AG08395 (cell line): Measurements from ENCODE around the gene FKBP8.
"Not testable (repeated sequence)": the region's sequence is repeated elsewhere in the genome, so short reads cannot be mapped to it uniquely, and the experiment has no call there.

Experiments used
- DNase-seq: peaks from one replicate; pipeline ENCODE4 v3.0.0; 2012; ENCODE audit warnings: mixed read lengths, low spot score

FKBP8 gene

DNA sequence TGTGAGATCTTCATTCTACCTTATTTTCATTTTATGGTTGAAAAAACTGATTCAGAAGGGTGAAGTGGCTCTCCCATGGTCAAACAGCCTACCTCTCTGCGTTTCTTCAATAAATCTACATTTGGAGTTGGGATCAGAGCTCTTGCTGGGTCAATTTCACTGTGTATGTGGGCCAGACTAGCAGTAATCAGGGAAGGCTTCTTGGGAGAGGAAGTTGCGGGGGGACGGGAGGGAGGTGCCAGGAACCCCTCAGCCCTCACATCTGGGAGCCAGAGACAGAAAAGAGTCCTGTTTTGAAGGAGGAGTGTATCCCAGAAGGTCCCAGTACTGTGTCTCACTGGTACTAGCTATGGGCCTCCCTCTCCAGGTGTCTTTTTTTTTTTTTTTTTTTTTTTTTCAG, 15.2 kb upstream of the FKBP8 start:
- DNase-seq, result no peak

DNA sequence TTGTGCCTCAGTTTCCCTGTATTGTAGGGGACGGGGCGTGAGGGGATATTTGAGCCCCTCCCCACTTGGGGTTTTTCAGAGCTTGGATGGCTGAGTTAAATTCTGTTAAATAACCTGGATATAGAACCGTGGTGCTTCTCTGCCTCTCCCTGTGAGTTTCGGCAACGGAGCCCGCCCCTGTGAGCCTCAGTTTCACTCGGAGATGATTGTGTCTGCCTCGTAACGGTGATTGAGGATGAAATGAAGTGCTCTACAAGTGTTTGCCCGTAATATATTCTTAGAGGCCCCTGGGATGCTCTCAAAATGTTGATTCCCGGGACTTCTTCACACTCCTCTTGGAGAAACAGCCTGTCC, 14.8 kb upstream of the FKBP8 start:
- no peak for DNase-seq

DNA sequence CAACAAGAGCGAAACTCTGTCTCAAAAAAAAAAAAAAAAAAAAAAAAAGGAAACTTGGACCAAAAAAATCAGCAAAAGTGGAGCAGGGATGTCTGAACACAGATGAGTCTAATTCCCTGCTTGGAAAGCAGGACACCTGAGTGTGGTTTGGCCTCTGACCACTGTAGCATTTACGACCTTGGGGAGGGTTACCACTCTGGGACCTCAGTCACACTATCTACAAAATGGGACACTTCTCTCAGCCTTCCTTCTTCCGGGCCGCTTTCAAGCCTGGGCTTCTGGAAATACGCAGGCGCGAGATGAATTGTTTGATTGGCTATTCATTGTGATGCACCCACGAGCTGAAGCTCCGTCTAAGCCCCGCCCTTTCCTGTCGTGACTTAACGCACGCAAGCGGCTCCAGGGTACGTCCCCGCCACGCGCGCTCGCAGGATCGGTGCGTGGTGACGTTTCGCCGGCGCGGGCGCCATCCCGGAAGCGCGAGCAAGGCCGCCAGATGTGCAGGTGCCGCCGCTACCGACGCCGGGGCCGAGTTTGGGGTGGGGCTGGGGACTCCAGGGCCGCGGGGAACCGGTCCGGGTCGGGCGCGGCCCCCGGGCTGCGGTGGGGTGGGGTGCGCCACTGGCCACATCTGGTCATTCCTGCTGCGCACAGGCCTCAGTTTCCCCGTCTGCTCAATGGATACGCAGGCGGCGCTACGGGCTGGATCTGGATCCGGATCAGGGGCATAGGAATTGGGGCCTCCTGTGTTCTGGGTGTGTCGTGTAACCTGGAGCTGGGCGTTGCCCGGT, 14.2 kb upstream of the FKBP8 start, which contains the start of gene KXD1:
Gene KXD1 (plus strand): TSS at position 460 of the 791 bp plus-strand sequence. CDS start 4,187 bp downstream, outside the sequence.
- peak; percentile 99 for DNase-seq

DNA sequence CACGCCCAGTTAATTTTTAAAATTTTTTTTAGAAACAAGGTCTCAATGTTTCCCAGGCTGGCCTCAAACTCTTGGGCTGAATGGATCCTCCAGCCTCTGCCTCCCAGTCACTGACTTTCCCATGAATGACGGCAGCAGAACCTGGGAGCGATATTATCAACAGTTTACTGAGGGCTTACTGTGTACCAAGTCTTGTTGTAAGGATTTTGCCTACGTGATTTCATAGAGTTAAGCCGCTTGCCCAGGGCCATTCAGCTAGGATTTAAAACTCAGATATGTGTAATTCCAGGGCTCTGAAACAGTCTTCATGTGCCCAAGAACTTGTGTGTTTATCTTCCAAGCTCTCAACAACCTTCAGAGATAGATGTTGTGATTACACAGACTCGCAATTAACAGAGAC, 8.3 kb upstream of the FKBP8 start:
- no peak for DNase-seq

DNA sequence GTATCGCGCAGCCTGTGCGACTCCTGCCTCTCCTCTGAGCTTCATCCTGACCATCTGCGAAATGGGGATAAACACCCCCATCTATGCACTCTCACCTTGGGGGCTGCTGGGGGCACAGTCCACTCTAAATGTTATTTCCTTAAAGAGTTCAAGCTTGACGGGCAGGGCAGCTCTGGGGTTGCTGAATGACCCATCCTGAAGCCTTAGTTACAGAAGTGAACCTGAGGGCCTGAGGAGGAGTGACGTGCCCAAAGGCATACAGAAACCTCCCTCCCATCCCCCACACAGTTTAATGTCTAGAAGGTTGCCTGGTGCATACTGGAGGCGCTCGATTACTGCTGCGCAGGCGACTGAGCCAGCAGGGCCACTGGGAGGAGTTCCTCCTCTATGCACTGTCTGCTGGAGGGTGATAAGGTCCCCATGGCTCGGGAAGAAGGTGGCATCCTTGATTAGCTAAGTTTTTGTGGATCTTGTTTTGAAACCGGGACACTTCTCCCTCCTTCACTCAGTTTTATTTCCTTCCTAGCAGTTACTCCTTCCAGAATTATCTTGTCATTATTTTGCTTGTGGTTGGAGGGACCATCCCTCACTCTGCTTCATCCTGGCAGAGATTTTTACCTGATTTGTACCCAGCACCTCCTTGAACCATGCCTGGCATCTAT, 572 bp upstream of the FKBP8 start:
- DNase-seq, result peak; percentile 68

DNA sequence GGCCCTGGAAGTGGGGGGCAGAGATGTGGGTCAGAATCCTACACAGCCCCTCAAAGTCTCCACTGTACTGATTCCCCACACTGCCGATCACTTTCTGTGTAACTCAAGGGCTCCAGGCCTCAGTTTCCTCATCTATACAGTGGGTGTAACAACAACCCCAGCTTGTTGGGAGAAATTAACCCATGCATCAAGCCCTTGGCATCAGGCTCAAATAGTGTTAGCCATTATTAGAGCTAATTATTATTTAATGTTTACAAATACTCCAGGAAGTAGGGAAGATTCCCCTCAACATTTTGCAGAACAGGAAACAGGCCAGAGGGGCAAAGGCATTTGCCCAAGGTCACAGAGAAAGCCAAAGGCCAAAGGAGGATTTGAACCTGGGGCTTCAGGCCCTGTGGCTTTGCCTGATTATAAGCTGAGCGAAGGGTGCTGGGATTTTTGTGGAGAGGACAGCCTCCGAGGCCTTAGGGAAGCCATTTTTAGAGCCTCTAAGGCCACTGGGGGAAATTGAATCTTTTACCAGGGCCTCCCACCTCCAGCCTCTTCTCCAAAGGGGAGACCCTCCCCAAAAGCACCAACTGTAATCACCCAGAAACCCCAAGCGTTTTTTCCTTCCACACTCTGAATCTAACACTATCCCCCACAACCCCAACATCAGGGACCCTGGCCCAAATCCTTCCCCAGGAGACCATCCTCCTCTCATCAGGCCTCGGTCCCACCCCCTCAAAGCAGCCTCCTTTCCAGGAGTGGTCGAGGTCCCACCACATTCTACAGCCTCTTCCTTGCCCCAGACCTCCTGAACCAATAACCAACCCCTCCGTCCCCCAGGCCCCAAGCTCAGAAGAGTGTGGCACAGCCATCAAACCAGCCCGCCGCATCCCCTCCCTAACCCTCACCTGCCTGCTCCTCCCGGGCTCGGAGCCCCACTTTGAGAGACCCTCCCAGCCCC, 1.1 kb downstream of the FKBP8 start:
- no peak for DNase-seq

DNA sequence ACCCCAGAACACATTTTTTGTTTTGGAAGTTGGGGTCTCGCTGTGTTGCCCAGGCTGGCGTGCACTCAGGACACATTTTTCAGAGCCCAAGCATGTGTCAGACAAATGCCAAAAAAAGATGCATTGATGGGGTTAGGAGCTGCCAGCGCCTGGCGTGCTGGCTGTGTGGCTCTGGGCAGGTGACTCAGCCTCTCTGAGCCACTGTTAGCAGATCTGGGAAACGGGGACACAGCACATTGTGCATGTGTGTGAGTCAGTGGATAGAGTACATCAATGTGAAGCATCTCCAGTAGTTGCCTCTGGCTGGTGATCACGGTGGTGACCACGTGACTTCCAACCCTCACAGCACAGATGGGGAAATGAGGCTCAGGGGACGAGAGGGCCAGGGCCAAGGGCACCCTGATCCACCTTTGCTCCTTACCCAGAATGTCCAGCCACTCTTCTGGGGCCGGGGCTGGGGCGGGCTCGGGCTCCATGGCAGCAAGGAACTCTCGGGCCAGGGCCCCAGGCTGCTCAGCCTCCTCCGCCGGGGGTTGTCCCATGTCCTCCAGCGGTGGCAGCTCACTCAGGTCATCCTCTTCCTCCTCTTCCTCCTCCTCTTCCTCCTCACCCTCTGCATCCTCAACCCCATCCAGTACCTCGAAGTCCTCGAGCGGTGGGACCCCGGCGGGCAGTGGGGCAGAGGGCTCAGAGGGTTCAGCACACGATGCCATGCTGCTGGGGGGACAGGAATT, 1.9 kb downstream of the FKBP8 start:
- peak; percentile 71 for DNase-seq

DNA sequence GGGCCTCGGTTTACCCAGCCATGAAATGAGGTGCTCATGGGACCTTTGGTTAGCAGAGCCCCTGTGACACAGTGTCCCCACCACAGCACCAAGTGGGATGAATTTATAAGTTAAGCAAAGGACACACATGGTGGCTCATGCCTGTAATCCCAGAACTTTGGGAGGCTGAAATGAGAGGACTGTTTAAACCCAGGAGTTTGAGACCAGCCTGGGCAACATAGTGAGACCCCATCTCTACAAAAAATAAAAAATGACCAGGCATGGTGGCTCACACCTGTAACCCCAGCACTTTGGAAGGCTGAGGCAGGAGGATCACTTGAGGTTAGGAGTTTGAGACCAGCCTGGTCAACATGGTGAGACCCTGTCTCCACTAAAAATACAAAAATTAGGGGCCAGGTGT, 3.2 kb downstream of the FKBP8 start:
- not testable (repeated sequence) for DNase-seq

DNA sequence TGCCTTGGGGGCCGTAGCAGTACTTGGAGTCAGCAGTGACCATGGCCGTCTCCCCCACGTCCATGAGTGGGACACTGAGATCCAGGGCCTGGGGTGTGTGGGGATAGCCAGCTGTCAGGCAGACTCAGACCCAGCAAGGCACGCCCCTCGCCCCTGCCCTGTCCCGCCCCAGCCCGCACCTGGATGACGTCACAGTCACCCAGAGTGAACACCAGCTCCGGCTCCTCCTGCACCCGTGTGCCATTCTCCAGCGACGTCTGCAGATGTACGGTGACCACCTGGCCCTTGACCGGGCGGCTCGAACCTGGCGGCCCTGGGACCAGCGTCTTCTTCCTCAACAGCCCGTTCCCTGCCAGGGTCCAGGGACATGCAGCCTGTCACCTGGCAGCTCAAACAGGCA, 4.0 kb downstream of the FKBP8 start:
- no peak for DNase-seq

DNA sequence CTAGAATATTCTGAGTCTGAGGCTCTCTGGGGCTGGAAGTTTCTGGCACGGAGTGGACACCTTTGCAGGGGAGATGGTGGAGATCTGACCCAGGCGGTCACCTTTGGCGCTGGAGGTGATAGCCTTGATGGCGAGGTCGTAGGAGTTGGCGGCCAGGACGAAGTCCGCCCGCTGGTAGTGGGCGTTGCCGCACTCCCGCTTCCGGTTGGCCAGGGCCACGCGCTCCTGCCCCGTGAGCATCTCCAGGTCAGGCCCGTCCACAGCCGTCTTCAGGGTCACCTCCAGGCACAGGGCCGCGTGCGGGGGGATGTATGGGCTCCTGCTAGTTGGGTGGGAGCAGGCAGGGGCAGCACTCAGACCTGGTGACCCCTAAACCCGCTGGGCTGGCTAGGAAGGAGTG, 5.3 kb downstream of the FKBP8 start:
- DNase-seq, result no peak

DNA sequence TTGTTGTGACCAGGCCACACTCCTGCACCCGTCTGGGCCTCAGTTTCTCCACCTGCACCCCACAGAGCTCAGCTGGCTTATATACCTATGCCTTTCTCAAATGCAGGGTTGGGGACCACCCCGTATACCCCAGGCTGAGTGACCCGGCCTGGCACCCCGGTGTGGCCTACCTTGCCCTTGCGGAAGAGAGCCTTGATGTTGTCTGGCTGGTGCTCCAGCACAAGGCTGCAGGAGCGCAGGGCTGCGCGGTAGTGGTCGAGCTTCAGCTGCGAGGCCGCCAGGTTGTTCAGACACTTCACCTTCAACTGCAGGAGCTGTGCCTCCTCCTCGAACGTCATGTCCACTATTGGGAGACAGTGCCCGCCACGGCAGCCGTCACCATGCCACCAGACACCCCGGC, 5.9 kb downstream of the FKBP8 start:
- DNase-seq, result no peak

DNA sequence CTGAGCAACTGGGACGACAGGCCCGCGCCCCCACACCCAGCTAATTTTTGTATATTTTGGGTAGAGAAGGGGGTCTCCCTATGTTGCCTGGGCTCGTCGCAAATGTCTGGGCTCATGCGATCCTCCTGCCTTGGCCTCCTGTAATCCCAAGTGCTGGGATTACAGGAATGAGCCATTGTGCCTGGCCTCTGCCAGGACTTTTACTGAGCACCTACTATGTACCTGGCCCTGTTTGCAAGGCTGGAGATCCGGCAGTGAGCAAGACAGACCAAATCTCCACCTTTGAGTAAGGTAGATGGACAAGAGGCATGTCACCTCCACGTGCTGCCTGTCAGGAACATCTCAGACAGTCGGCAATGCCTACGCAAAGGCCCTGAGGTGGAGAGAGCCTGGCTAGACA, 6.9 kb downstream of the FKBP8 start:
- no peak for DNase-seq

DNA sequence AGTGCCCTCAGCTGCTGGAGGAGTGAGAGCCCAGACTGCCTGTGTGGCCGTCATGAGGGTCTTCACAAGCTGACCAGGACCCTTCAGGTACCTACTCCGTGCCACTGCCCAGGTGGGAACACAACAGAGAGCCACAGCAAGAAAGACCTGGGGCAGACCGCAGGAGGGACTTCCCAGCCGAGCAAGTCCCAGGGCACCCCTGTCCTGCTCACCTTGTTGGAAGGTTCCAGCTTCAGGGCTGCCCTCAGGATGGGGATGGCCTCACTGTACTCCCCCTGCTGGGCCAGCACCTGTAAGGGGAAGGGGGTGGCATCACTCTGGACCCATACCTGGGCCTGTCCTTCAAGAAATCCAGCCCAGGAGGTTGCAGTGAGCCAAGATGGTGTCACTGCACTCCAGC, 10.3 kb downstream of the FKBP8 start:
- no peak for DNase-seq

DNA sequence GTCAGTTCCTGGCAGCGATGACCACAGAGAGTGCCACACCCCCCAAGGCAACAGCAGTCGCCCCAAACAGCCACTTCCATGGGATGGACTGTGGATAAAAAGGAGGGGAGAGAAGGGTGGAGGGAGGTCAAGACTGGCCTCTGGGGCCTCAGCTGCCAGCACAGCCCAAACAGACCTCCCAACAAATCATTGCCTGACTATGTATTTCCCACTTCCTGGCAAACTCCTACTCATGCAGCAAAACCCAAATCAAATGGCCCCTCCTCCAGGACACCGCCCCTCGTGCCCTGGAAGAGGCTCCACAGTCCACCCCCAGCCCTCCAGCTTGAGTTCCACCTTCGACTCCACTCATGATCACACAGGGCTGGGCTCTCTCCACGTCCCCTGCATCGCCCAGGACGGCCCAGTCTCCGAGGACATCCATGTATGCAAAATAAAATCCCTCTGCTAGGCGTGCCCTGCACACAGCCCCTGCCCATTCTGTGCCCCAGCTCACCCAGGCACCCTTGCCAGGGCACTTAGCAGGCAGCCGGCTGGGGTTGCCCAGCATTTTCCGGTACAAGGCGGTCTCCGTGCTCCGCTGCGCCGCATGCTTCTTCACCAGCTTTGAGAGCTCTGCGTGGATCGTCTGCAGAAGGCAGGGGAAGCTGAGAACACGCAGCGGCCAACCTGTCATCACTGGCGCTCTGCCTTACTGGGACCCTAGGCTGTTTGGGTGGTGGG, 11.0 kb downstream of the FKBP8 start:
- no peak for DNase-seq

DNA sequence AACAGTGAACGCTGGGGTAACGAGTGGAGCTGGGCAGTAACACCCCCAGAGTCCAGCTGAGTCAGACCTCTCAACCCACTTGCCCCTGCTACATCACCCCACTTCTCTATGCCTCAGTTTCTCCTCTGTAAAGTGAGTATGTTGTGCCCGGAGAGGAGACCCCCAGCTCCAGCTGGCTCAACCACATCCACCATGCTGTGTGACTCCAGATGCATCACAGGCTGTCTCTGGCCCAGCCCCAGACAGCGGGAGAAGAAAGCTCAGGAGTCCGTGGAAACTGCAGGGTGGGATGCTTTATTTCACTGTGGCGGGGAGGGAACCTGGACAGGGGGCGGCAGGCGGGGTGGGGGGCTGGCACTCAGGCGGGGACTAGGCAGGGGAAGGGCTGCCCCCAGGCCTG, 11.9 kb downstream of the FKBP8 start:
- no peak for DNase-seq

DNA sequence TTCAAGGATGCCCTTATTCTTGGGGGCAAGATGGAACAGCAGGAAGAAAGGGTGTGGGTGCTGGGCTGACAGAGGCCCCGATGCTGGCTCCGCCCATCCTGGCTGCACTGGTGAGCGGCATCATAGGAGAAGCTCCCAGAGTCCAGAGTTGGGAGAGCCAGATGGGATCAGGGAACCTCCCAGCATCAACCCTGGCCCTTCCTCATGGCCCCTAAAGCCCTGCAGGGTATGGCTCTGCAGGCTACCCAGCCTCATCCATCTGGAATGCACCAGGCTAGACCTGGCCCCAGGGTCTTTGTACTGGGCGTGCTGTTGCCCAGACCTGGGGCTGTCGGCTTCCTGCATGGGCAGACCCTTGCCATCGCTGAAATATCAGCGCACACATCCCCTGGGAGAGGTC, 13.6 kb downstream of the FKBP8 start:
- DNase-seq, result no peak

DNA sequence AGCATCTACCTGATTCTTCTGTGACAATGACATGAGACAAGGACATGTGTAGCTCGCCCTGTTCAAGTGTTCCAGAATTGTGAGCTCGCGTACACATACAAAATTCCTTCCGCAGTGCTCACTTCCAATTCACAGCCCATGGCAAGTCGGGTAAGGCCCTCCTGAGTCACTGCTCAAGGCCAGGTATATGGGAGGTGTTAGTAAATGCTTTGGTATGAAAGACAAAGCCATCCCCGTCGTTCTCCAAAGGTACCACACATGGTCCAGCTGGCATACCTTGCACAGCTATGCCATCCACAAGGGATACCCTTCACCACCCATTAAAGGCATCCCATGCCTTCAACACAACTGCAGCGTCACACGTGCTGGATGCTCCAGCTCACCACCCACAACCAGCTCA, 17.1 kb downstream of the FKBP8 start:
- DNase-seq, result no peak

DNA sequence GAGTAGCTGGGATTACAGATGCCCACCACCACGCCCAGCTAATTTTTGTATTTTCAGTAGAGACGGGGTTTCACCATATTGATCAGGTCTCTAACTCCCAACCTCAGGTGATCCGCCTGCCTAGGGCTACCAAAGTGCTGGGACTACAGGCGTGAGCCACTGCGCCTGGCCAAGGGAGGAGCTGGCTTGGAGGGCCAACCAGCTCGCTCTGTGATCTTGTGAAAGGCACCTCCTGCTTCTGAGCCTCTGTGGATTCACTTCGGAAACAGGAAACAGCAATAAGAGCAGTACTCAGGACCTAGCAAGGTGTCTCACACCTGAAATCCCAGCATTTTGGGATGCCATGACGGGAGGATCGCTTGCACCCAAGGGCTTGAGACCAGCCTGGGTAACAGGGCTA, 19.5 kb downstream of the FKBP8 start:
- DNase-seq, result no peak

DNA sequence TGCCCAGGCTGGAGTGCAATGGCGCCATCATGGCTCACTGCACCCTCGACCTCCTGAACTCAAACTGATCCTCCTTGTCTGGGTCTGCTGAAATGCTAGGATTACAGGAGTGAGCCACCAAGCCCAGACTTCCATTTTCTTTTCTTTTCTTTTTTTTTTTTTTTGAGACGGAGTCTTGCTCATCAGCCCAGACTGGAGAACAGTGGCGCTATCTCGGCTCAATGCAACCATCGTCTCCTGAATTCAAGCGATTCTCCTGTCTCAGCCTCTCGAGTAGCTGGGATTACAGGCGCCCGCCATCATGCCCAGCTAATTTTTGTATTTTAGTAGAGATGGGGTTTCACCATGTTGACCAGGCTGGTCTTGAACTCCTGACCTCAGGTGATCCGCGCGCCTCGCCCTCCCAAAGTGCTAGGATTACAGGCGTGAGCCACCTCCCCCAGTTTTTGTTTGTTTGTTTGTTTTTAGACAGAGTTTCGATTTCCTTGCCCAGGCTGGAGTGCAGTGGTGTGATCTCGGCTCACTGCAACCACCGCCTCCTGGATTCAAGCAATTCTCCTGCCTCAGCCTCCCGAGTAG, 20.4 kb downstream of the FKBP8 start:
- DNase-seq, result not testable (repeated sequence)

DNA sequence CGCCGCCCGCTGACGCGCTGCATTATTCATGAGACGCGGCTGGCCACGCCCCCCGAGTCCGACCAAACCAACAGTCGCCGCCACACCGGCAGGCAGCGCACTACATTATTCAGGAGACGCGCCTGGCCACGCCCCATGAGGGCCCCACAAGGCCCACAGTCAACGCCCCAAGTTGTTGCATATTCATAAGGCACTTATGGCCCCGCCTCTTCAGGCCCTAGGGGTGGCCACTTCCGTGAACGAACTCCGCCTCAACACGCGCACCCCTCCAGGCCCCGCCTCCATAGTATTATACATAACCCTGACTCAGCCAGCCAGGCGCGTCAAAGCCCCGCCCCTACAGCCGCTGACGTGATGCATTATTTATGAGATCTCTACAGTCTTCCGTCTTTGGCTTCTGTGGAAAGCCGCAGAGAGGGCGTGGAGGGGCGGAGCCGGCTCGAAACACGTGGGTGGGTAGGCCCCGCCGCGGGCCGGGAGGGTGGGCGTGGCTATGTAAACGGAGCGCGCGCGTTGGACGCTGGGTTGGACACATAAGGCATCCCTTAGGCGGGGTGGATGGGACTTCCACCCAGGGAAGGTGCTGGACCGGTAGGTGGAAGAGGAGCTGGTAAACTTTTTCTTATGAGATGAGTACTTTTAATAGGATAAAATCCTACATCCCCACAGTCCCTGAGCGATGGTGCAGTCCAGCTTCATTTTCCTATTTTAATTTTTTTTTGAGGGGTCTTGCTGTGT, 21.1 kb downstream of the FKBP8 start:
- peak; percentile 99 for DNase-seq
